Measurements from ENCODE around the gene UPF2. TPM values are rescaled to one million over a fixed set of nuclear protein-coding genes. Genes with fewer than 3 reads are reported as not detected.

The UPF2 gene
- total and polyA plus RNA-seq, 10 of the 15 experiments (the other 5 are each of a cell fraction or from before 2014, with no cell fraction given), result 21.0 to 44.4 (median 25.9) TPM

GRCh38 chr10:12042409-12042796 is 206 bp downstream of the UPF2 start (continued):
- TF ChIP-seq BCLAF1 (IDR thresholded peaks at IDR 0.05) (no peak), IKZF2 (IDR thresholded peaks at IDR 0.05) (no peak), POLR2A (IDR thresholded peaks at IDR 0.05; ENCODE audit: low read depth, low read length) (peak; percentile 62), PKNOX1 (IDR thresholded peaks at IDR 0.05) (no peak), BACH1 (IDR thresholded peaks at IDR 0.05; ENCODE audit: borderline replicate concordance) (peak; percentile 63)

GRCh38 chr10:12041766-12042408 is 722 bp downstream of the UPF2 start:
- peak overlapping the region; percentile 97 for H3K27ac ChIP-seq (ENCODE audit: control insufficient read depth, insufficient read depth)
- FAIRE-seq, result peak; percentile 54
- 1% methylated on average over 21 of the region's 26 CpGs for WGBS (ENCODE audit: insufficient coverage, insufficient replicate concordance, low lambda C conversion rate, missing lambda C conversion rate)
- intact Hi-C loops (cut with micrococcal nuclease; ENCODE audit: unreplicated experiment), result loop anchor here (5.0 kb wide), 1 partner anchor 155 kb away; the partner anchor contains the start of genes CDC123 and NUDT5
- H3K4me2 ChIP-seq (ENCODE audit: control insufficient read depth, insufficient read depth), result peak overlapping the region; percentile 72
- H4K20me1 ChIP-seq (ENCODE audit: control insufficient read depth, insufficient read depth), result no peaks in the 10 kb centered on the region
- no peaks in the 10 kb centered on the region for H3K27me3 ChIP-seq (replicated peaks in 1 of 2; ENCODE audit: control insufficient read depth in 2 of 2, insufficient read depth in 2 of 2, low read length in 1 of 2)
- H3K4me3 ChIP-seq, result peak overlapping the region; percentile 88
- RAD21 ChIA-PET (ENCODE audit: unreplicated experiment), result interaction anchor here (2.2 to 5.2 kb wide), 8 partner anchors 9 to 154 kb away, joined by 6 to 40 read pairs (median 25); partner anchors contain the start of genes CDC123, DHTKD1 and NUDT5
- peaks cover 15% of the 10 kb centered on the region for H3K4me1 ChIP-seq (ENCODE audit: control insufficient read depth, insufficient read depth, low read length)
- no peak overlapping the region for H2AFZ ChIP-seq (ENCODE audit: control insufficient read depth, low read depth, low read length)
- no peak for DNase-seq (ENCODE audit: low read depth, low spot score)
- in situ Hi-C loops (cut with MboI), result loop anchor here (5.0 to 10.0 kb wide), 2 partner anchors 80 to 867 kb away; no protein-coding TSS in a partner anchor
- no TSS peak for BruUV-seq (replicated peaks)
- no peaks in the 10 kb centered on the region for H3K36me3 ChIP-seq (ENCODE audit: control insufficient read depth in 2 of 2, insufficient read depth in 2 of 2, low read length in 1 of 2)
- no peaks in the 10 kb centered on the region for H3K9me3 ChIP-seq (replicated peaks; ENCODE audit: control insufficient read depth, insufficient read depth, low read length)
- peaks cover 54% of the 10 kb centered on the region for H3K79me2 ChIP-seq (ENCODE audit: control insufficient read depth, insufficient read depth, low read length)
- CTCF ChIA-PET, result interaction anchor here (1.2 to 3.0 kb wide), 7 partner anchors 9 to 157 kb away, joined by 3 to 10 read pairs (median 6); no protein-coding TSS in a partner anchor
- POLR2A ChIA-PET, result interaction anchor here (0.6 to 5.0 kb wide), 13 partner anchors 8 to 87 kb away, joined by 3 to 35 read pairs (median 5); no protein-coding TSS in a partner anchor
- ATAC-seq, result peak; percentile 58
- H3K9ac ChIP-seq (ENCODE audit: control insufficient read depth, insufficient read depth, low read length), result peak overlapping the region; percentile 77
- SMC1A ChIA-PET (ENCODE audit: uncharacterized antibody, unreplicated experiment), result interaction anchor here (0.7 to 8.7 kb wide), 26 partner anchors 9 to 157 kb away, joined by 3 to 64 read pairs (median 4); partner anchors contain the start of gene DHTKD1
- TF ChIP-seq ESRRA (IDR thresholded peaks at IDR 0.05; ENCODE audit: low read length) (no peak), HDAC2 (IDR thresholded peaks at IDR 0.05) (no peak)
- TF ChIP-seq, protein P1, sequence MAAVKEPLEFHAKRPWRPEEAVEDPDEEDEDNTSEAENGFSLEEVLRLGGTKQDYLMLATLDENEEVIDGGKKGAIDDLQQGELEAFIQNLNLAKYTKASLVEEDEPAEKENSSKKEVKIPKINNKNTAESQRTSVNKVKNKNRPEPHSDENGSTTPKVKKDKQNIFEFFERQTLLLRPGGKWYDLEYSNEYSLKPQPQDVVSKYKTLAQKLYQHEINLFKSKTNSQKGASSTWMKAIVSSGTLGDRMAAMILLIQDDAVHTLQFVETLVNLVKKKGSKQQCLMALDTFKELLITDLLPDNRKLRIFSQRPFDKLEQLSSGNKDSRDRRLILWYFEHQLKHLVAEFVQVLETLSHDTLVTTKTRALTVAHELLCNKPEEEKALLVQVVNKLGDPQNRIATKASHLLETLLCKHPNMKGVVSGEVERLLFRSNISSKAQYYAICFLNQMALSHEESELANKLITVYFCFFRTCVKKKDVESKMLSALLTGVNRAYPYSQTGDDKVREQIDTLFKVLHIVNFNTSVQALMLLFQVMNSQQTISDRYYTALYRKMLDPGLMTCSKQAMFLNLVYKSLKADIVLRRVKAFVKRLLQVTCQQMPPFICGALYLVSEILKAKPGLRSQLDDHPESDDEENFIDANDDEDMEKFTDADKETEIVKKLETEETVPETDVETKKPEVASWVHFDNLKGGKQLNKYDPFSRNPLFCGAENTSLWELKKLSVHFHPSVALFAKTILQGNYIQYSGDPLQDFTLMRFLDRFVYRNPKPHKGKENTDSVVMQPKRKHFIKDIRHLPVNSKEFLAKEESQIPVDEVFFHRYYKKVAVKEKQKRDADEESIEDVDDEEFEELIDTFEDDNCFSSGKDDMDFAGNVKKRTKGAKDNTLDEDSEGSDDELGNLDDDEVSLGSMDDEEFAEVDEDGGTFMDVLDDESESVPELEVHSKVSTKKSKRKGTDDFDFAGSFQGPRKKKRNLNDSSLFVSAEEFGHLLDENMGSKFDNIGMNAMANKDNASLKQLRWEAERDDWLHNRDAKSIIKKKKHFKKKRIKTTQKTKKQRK (IDR thresholded peaks at IDR 0.05; ENCODE audit: low read depth, low read length), result no peak
- TF ChIP-seq, protein P2, sequence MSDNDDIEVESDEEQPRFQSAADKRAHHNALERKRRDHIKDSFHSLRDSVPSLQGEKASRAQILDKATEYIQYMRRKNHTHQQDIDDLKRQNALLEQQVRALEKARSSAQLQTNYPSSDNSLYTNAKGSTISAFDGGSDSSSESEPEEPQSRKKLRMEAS (IDR thresholded peaks at IDR 0.05; ENCODE audit: low read depth, low read length), result no peak

Measured in GM12878 (cell line).